ENCODE measurements around the gene POLR2E.

Gene POLR2E

GRCh38 chr19:1122972-1123363 lies 27.8 kb upstream of the POLR2E start:
- TF ChIP-seq, protein P1, sequence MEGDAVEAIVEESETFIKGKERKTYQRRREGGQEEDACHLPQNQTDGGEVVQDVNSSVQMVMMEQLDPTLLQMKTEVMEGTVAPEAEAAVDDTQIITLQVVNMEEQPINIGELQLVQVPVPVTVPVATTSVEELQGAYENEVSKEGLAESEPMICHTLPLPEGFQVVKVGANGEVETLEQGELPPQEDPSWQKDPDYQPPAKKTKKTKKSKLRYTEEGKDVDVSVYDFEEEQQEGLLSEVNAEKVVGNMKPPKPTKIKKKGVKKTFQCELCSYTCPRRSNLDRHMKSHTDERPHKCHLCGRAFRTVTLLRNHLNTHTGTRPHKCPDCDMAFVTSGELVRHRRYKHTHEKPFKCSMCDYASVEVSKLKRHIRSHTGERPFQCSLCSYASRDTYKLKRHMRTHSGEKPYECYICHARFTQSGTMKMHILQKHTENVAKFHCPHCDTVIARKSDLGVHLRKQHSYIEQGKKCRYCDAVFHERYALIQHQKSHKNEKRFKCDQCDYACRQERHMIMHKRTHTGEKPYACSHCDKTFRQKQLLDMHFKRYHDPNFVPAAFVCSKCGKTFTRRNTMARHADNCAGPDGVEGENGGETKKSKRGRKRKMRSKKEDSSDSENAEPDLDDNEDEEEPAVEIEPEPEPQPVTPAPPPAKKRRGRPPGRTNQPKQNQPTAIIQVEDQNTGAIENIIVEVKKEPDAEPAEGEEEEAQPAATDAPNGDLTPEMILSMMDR (IDR thresholded peaks at IDR 0.05): no peak
- H3K27me3 Mint-ChIP-seq (ENCODE audit: low read depth, poor library complexity): no peaks in the 10 kb centered on the region
- H3K9me3 Mint-ChIP-seq: no peaks in the 10 kb centered on the region
- H3K27ac Mint-ChIP-seq: no peak overlapping the region
- H3K4me1 Mint-ChIP-seq: peaks cover 8% of the 10 kb centered on the region
- H3K4me3 Mint-ChIP-seq: no peak overlapping the region
- H3K36me3 Mint-ChIP-seq (ENCODE audit: low read depth): peaks cover 26% of the 10 kb centered on the region
- DNase-seq: peak; percentile 95

DNA sequence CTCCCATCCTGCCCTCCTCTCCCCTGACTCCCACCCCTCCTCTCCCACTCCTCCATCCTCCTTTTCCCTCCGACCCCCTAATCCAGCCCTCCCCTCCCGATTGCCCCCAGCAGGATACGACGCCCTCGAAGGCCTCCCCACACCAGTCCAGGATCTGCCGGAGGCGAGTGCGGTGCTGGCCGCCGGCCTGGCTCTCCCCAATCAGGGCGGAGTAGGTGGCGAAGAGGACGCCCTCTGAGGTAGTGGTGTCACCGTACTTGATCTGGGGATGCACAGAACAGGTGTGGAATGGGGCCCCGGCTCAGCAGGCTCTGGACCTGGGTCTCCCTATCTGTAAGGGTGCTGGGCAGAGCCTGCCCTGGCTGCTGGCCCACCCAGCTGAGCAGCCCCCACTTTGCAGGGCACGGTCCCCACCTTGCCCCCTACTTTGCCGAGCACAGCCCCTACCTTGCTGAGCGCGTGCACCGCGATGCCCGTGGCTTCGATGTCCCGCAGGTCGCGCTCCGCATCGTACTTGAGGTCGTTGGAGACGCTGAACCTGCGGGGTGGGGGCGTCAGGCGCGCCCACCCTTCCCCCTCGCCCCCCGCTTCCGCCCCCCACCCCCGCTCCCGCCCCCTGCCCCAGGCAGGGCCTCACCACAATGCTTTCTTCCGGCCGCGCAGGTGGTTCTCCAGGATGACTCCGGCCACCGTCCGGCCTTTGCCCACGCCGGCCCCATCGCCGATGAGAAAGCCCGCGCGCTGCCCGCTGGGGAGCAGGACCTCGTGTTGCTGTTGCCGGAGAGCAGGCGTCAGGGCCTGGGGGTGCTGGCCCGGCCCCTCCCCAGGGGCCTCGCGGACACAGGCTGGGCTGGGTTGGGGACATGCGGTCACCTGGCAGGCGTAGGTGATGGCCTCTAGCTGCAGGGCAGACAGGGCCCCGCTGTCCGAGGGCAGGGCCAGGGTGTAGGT lies 27.1 kb upstream of the POLR2E start:
- no peak for DNase-seq
- no peak overlapping the region for H3K4me3 Mint-ChIP-seq
- no peaks in the 10 kb centered on the region for H3K9me3 Mint-ChIP-seq

GRCh38 chr19:1121395-1121794 lies 26.2 kb upstream of the POLR2E start:
- H3K9me3 Mint-ChIP-seq: no peaks in the 10 kb centered on the region
- H3K4me3 Mint-ChIP-seq: no peak overlapping the region
- peaks cover 8% of the 10 kb centered on the region for H3K4me1 Mint-ChIP-seq
- TF ChIP-seq, protein P1 (IDR thresholded peaks at IDR 0.05): no peak
- H3K36me3 Mint-ChIP-seq (ENCODE audit: low read depth): peaks cover 27% of the 10 kb centered on the region
- DNase-seq: no peak
- H3K27ac Mint-ChIP-seq: no peak overlapping the region
- no peaks in the 10 kb centered on the region for H3K27me3 Mint-ChIP-seq (ENCODE audit: low read depth, poor library complexity)

More for the DNA sequence above, 27.1 kb upstream of the POLR2E start:
- Mint-ChIP-seq H3K36me3 (ENCODE audit: low read depth) (peaks cover 27% of the 10 kb centered on the region), H3K27ac (no peak overlapping the region), H3K4me1 (peaks cover 8% of the 10 kb centered on the region), H3K27me3 (ENCODE audit: low read depth, poor library complexity) (no peaks in the 10 kb centered on the region)
- TF ChIP-seq, protein P1 (IDR thresholded peaks at IDR 0.05): no peak

- Mint-ChIP-seq H3K27ac (no peak overlapping the region), H3K36me3 (ENCODE audit: low read depth) (peaks cover 23% of the 10 kb centered on the region), H3K4me3 (no peak overlapping the region), H3K4me1 (peaks cover 8% of the 10 kb centered on the region), H3K27me3 (ENCODE audit: low read depth, poor library complexity) (no peaks in the 10 kb centered on the region), H3K9me3 (no peaks in the 10 kb centered on the region)
- TF ChIP-seq, protein P1 (IDR thresholded peaks at IDR 0.05): no peak
- DNase-seq: no peak
Observed at GRCh38 chr19:1119475-1120217, 24.5 kb upstream of the POLR2E start.

GRCh38 chr19:1118999-1119398 lies 23.8 kb upstream of the POLR2E start:
- Mint-ChIP-seq H3K36me3 (ENCODE audit: low read depth) (peaks cover 23% of the 10 kb centered on the region), H3K4me1 (peaks cover 8% of the 10 kb centered on the region), H3K27me3 (ENCODE audit: low read depth, poor library complexity) (no peaks in the 10 kb centered on the region), H3K4me3 (no peak overlapping the region), H3K27ac (no peak overlapping the region), H3K9me3 (no peaks in the 10 kb centered on the region)
- TF ChIP-seq, protein P1 (IDR thresholded peaks at IDR 0.05): no peak
- no peak for DNase-seq

All from nephron progenitor cell (in vitro differentiated cells).